Activated B cell treated with CpG ODN at 0.5 μM for 24 hours (primary cell): ENCODE results near the gene PCGF3. TPM values are rescaled to one million over a fixed set of nuclear protein-coding genes. Genes with fewer than 3 reads are reported as not detected.

ENCODE experiments used
- ATAC-seq: fragments of 200-7000 bp; cut with Tn5 transposase; one replicate; pipeline ENCODE4 v1.10.0; 2021; ENCODE audit warnings: low read depth, mild to moderate bottlenecking, moderate library complexity
- CTCF ChIA-PET: fragments of 350-600 bp; sonication (Branson Sonifier 250); formaldehyde crosslinking; loops from one replicate; lab custom pipeline; 2021; ENCODE audit warnings: antibody characterized with exemption; lab: Charles Lee
- POLR2A ChIA-PET: fragments of 350-600 bp; sonication (Branson Sonifier 250); formaldehyde crosslinking; loops from one replicate; lab custom pipeline; 2021; ENCODE audit warnings: antibody characterized with exemption; lab: Charles Lee
- DNase-seq: peaks from one replicate; pipeline ENCODE4 v3.0.0; 2022
- H3K27ac Mint-ChIP-seq: one replicate; pipeline ENCODE4 v1.8.0; 2020; ENCODE audit warnings: mixed read lengths
- H3K27me3 Mint-ChIP-seq: one replicate; pipeline ENCODE4 v1.8.0; 2021; ENCODE audit warnings: mixed read lengths
- H3K36me3 Mint-ChIP-seq: one replicate; pipeline ENCODE4 v1.8.0; 2021; ENCODE audit warnings: low read depth, mixed read lengths
- H3K4me1 Mint-ChIP-seq: one replicate; pipeline ENCODE4 v1.8.0; 2021; ENCODE audit warnings: mixed read lengths
- H3K4me3 Mint-ChIP-seq: one replicate; pipeline ENCODE4 v1.8.0; 2020; ENCODE audit warnings: mild to moderate bottlenecking, mixed read lengths
- H3K9me3 Mint-ChIP-seq: one replicate; pipeline ENCODE4 v1.8.0; 2020; ENCODE audit warnings: mixed read lengths
- intact Hi-C: fragments of 100-400 bp; cut with micrococcal nuclease; formaldehyde crosslinking; loops from one replicate; pipeline ENCODE4 v1.15.1; 2024
- total RNA-seq: library from RNA; stranded (reverse); gene quantifications from 2 replicates; pipeline ENCODE4 v1.2.3, GENCODE V29; 2022
- TF ChIP-seq, protein P1 (sequence below): fragments of 200-600 bp; IDR thresholded peaks from one replicate; pipeline ENCODE4 v1.8.0; 2022; ENCODE audit warnings: antibody characterized with exemption, mild to moderate bottlenecking

The PCGF3 gene
- total RNA-seq, 1 donor from 2014 or later = 59.2 TPM

- ChIA-PET CTCF (interaction anchor here (1.3 kb wide), 1 partner anchor 64 kb away, joined by 3 read pairs; no protein-coding TSS in a partner anchor), POLR2A (interaction anchor here (0.6 to 0.9 kb wide), 2 partner anchors 22 to 331 kb away, joined by 3 to 4 read pairs; no protein-coding TSS in a partner anchor)
- Mint-ChIP-seq H3K27me3 (no peaks in the 10 kb centered on the region), H3K4me3 (no peak overlapping the region), H3K36me3 (peaks cover under 1% of the 10 kb centered on the region), H3K27ac (no peak overlapping the region), H3K9me3 (no peaks in the 10 kb centered on the region), H3K4me1 (peaks cover 39% of the 10 kb centered on the region)
- TF ChIP-seq, protein P1, sequence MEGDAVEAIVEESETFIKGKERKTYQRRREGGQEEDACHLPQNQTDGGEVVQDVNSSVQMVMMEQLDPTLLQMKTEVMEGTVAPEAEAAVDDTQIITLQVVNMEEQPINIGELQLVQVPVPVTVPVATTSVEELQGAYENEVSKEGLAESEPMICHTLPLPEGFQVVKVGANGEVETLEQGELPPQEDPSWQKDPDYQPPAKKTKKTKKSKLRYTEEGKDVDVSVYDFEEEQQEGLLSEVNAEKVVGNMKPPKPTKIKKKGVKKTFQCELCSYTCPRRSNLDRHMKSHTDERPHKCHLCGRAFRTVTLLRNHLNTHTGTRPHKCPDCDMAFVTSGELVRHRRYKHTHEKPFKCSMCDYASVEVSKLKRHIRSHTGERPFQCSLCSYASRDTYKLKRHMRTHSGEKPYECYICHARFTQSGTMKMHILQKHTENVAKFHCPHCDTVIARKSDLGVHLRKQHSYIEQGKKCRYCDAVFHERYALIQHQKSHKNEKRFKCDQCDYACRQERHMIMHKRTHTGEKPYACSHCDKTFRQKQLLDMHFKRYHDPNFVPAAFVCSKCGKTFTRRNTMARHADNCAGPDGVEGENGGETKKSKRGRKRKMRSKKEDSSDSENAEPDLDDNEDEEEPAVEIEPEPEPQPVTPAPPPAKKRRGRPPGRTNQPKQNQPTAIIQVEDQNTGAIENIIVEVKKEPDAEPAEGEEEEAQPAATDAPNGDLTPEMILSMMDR = no peak
- ATAC-seq (no peak), DNase-seq (no peak)
- intact Hi-C loops = no loop called here
Observed at GRCh38 chr4:679104-679481, 26.5 kb upstream of the PCGF3 start.

DNA sequence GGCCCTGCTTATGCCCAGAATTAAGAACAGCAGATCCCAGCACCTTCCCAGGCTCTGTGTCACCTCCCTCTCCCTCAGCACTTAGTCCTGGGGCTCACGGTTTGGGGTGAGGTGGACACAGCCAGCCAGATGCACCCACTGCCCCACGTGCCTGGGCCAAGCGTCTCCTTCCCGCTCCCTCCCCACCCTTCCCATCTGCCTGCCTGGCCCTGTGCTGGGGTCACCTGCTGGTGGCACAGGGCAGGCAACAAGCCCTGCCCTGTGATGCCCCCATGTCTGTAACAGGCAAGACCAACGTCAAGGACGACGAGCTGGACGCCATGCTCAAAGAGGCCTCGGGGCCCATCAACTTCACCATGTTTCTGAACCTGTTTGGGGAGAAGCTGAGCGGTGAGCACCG is 26.0 kb upstream of the PCGF3 start:
- Mint-ChIP-seq H3K36me3 (no peaks in the 10 kb centered on the region), H3K4me3 (no peak overlapping the region), H3K9me3 (no peaks in the 10 kb centered on the region), H3K27ac (no peak overlapping the region), H3K4me1 (peaks cover 39% of the 10 kb centered on the region), H3K27me3 (no peaks in the 10 kb centered on the region)
- ATAC-seq (no peak), DNase-seq (no peak)
- ChIA-PET POLR2A (no interaction called here), CTCF (no interaction called here)
- TF ChIP-seq, protein P1 = no peak
- intact Hi-C loops = no loop called here

DNA sequence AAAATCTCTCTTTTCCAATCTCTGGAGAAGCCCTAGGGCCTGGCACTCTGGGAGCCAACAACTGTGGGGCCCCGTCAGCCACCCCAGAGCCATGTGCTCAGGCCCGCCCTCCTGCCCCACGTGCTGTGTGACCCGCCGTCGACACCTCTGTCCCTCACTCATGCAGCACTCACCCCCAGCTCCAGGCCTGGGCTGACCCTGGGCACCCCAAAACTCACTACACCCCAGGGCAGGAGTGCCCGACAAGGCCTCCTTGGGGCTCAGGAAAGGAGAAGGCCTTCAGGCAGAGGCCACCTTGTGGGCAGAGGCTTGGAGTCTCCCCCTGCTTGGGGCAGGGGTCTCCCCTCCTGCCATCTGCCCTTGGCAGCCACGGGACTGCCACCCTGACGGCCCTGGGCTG is 25.5 kb upstream of the PCGF3 start:
- H3K9me3 Mint-ChIP-seq = no peaks in the 10 kb centered on the region
- ATAC-seq (no peak), DNase-seq (no peak)
- intact Hi-C loops = no loop called here
- TF ChIP-seq, protein P1 = no peak
- H3K36me3 Mint-ChIP-seq = no peaks in the 10 kb centered on the region
- no peak overlapping the region for H3K27ac Mint-ChIP-seq
- H3K27me3 Mint-ChIP-seq = no peaks in the 10 kb centered on the region
- peaks cover 39% of the 10 kb centered on the region for H3K4me1 Mint-ChIP-seq
- CTCF ChIA-PET = no interaction called here
- POLR2A ChIA-PET = interaction anchor here (0.9 to 1.1 kb wide), 3 partner anchors 9 to 16 kb away, joined by 3 to 4 read pairs (median 3); no protein-coding TSS in a partner anchor
- H3K4me3 Mint-ChIP-seq = no peak overlapping the region

- Mint-ChIP-seq H3K27ac (peak overlapping the region; percentile 30), H3K4me3 (peak overlapping the region; percentile 66), H3K27me3 (no peaks in the 10 kb centered on the region), H3K4me1 (peaks cover 34% of the 10 kb centered on the region), H3K36me3 (no peaks in the 10 kb centered on the region), H3K9me3 (no peaks in the 10 kb centered on the region)
- TF ChIP-seq, protein P1 = no peak
- intact Hi-C loops = no loop called here
- CTCF ChIA-PET = no interaction called here
- ATAC-seq = peak; percentile 1
- no peak for DNase-seq
- POLR2A ChIA-PET = interaction anchor here (0.7 to 1.2 kb wide), 5 partner anchors 10 to 25 kb away, joined by 3 to 4 read pairs (median 3); partner anchors contain the start of gene PCGF3
Observed at GRCh38 chr4:680551-680927, 25.1 kb upstream of the PCGF3 start.

GRCh38 chr4:680928-681645 is 24.5 kb upstream of the PCGF3 start:
- peak overlapping the region; percentile 66 for H3K4me3 Mint-ChIP-seq
- ChIA-PET CTCF (no interaction called here), POLR2A (interaction anchor here (0.6 to 1.2 kb wide), 6 partner anchors 10 to 24 kb away, joined by 3 to 6 read pairs (median 3); partner anchors contain the start of gene PCGF3)
- H3K27me3 Mint-ChIP-seq = no peaks in the 10 kb centered on the region
- no peaks in the 10 kb centered on the region for H3K9me3 Mint-ChIP-seq
- peak overlapping the region; percentile 30 for H3K27ac Mint-ChIP-seq
- ATAC-seq = peak; percentile 63
- H3K4me1 Mint-ChIP-seq = peaks cover 29% of the 10 kb centered on the region
- intact Hi-C loops = no loop called here
- TF ChIP-seq, protein P1 = no peak
- DNase-seq = peak; percentile 54
- H3K36me3 Mint-ChIP-seq = no peaks in the 10 kb centered on the region
